ENCODE data around the gene ZBTB46. TPM values are rescaled to one million over a fixed set of nuclear protein-coding genes. Genes with fewer than 3 reads are reported as not detected.

The ZBTB46 gene
- total and polyA plus RNA-seq, 4 donors = 0.79 to 12.1 (median 4.7) TPM

DNA sequence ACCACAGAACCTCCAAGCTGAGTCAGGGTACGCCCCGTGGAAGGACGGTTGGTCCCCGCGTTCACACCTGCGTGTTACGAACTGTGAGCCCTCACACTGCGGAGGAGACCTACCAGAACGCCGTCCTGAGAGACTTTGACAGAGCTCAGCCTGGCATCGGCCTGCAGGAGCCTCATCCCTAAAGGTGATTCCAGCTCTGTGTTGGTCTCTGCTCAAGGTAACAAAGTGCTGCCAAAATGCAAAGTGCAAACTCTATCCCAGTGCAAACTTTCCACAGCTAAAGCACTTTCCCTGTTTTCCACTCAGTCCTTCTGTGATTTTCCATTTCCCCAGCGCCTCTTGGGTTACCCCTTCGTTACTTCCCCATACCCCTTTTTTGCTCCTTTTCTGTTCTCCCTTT, 8.6 kb upstream of the ZBTB46 start:
- H3K9me3 ChIP-seq (ENCODE audit: control insufficient read depth in 4 of 4, low read length in 3 of 4) = no peaks in the 10 kb centered on the region
- H3K4me3 ChIP-seq (ENCODE audit: low read depth in 1 of 3, low read length in 3 of 3) = no peak overlapping the region
- DNase-seq (ENCODE audit: low spot score) = no peak
- peaks cover 0 to 1% (median 0%) of the 10 kb centered on the region in 4 donors for H3K27me3 ChIP-seq (ENCODE audit: control insufficient read depth in 4 of 4, insufficient read depth in 4 of 4, low read length in 3 of 4)
- H3K4me1 ChIP-seq (ENCODE audit: control insufficient read depth in 4 of 4, insufficient read depth in 4 of 4, low read length in 3 of 4) = peaks cover 0 to 4% (median 0%) of the 10 kb centered on the region in 4 donors
- H3K27ac ChIP-seq (ENCODE audit: low read depth in 1 of 2, low read length in 2 of 2) = no peak overlapping the region
- H3K36me3 ChIP-seq (ENCODE audit: control insufficient read depth in 4 of 4, insufficient read depth in 3 of 4, low read depth in 1 of 4, low read length in 3 of 4) = no peaks in the 10 kb centered on the region
- TF ChIP-seq GABPA (IDR thresholded peaks at IDR 0.05 in 1 of 2, conservative IDR thresholded peaks at IDR 0.05 in 1 of 2) (no peak), HNF4G (IDR thresholded peaks at IDR 0.05) (no peak), RXRA (IDR thresholded peaks at IDR 0.05) (no peak), NR2F2 (IDR thresholded peaks at IDR 0.05) (no peak), RAD21 (IDR thresholded peaks at IDR 0.05) (no peak), TAF1 (conservative IDR thresholded peaks at IDR 0.05) (no peak), SP1 (IDR thresholded peaks at IDR 0.05) (no peak), FOXA2 (IDR thresholded peaks at IDR 0.05) (no peak), FOXA1 (IDR thresholded peaks at IDR 0.05) (no peak), JUND (IDR thresholded peaks at IDR 0.05) (no peak), YY1 (IDR thresholded peaks at IDR 0.05) (no peak), HNF4A (conservative IDR thresholded peaks at IDR 0.05) (no peak), EGR1 (IDR thresholded peaks at IDR 0.05; ENCODE audit: low read depth in 2 of 2) (no peak)
- TF ChIP-seq, protein P1, sequence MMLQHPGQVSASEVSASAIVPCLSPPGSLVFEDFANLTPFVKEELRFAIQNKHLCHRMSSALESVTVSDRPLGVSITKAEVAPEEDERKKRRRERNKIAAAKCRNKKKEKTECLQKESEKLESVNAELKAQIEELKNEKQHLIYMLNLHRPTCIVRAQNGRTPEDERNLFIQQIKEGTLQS (IDR thresholded peaks at IDR 0.05) = no peak
- TF ChIP-seq, protein P2, sequence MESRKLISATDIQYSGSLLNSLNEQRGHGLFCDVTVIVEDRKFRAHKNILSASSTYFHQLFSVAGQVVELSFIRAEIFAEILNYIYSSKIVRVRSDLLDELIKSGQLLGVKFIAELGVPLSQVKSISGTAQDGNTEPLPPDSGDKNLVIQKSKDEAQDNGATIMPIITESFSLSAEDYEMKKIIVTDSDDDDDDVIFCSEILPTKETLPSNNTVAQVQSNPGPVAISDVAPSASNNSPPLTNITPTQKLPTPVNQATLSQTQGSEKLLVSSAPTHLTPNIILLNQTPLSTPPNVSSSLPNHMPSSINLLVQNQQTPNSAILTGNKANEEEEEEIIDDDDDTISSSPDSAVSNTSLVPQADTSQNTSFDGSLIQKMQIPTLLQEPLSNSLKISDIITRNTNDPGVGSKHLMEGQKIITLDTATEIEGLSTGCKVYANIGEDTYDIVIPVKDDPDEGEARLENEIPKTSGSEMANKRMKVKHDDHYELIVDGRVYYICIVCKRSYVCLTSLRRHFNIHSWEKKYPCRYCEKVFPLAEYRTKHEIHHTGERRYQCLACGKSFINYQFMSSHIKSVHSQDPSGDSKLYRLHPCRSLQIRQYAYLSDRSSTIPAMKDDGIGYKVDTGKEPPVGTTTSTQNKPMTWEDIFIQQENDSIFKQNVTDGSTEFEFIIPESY (IDR thresholded peaks at IDR 0.05) = no peak
- TF ChIP-seq, protein P3, sequence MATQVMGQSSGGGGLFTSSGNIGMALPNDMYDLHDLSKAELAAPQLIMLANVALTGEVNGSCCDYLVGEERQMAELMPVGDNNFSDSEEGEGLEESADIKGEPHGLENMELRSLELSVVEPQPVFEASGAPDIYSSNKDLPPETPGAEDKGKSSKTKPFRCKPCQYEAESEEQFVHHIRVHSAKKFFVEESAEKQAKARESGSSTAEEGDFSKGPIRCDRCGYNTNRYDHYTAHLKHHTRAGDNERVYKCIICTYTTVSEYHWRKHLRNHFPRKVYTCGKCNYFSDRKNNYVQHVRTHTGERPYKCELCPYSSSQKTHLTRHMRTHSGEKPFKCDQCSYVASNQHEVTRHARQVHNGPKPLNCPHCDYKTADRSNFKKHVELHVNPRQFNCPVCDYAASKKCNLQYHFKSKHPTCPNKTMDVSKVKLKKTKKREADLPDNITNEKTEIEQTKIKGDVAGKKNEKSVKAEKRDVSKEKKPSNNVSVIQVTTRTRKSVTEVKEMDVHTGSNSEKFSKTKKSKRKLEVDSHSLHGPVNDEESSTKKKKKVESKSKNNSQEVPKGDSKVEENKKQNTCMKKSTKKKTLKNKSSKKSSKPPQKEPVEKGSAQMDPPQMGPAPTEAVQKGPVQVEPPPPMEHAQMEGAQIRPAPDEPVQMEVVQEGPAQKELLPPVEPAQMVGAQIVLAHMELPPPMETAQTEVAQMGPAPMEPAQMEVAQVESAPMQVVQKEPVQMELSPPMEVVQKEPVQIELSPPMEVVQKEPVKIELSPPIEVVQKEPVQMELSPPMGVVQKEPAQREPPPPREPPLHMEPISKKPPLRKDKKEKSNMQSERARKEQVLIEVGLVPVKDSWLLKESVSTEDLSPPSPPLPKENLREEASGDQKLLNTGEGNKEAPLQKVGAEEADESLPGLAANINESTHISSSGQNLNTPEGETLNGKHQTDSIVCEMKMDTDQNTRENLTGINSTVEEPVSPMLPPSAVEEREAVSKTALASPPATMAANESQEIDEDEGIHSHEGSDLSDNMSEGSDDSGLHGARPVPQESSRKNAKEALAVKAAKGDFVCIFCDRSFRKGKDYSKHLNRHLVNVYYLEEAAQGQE (IDR thresholded peaks at IDR 0.05) = no peak
- 86% methylated on average over 13 of the region's 13 CpGs for WGBS
- H3K9ac ChIP-seq (ENCODE audit: low read depth in 1 of 2, low read length in 2 of 2) = no peak overlapping the region

DNA sequence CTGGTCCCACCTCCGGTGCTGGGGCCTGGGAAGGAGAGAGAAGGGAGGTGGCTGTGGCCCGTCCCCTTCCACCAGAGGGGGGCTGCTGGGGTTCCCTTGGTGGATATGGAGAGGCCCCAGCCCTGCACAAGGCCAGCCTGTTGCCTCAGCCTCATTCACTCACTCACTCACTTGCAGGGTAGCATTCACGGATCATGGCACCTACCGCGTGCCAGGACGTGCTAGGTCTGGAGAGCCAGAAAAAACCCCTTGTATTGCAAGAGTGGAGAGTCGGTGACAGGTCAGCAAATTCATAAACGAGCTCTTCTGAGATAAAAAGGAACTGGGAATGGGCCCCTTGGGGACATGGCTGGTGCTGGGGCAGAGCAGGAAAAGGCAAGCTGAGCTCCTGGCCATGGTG, 6.4 kb upstream of the ZBTB46 start:
- Histone ChIP-seq H3K4me1 (ENCODE audit: control insufficient read depth in 4 of 4, insufficient read depth in 4 of 4, low read length in 3 of 4) (peaks cover 0 to 9% (median 0%) of the 10 kb centered on the region in 4 donors), H3K27me3 (ENCODE audit: control insufficient read depth in 4 of 4, insufficient read depth in 4 of 4, low read length in 3 of 4) (no peaks in the 10 kb centered on the region), H3K27ac (ENCODE audit: low read depth in 1 of 2, low read length in 2 of 2) (no peak overlapping the region), H3K9me3 (ENCODE audit: control insufficient read depth in 4 of 4, low read length in 3 of 4) (no peaks in the 10 kb centered on the region), H3K36me3 (ENCODE audit: control insufficient read depth in 4 of 4, insufficient read depth in 3 of 4, low read depth in 1 of 4, low read length in 3 of 4) (no peaks in the 10 kb centered on the region), H3K4me3 (ENCODE audit: low read depth in 1 of 3, low read length in 3 of 3) (no peak overlapping the region), H3K9ac (ENCODE audit: low read depth in 1 of 2, low read length in 2 of 2) (no peak overlapping the region)
- DNase-seq (ENCODE audit: low spot score) = no peak
- TF ChIP-seq, protein P2 (IDR thresholded peaks at IDR 0.05) = no peak
- no peak for TF ChIP-seq FOXA2 (IDR thresholded peaks at IDR 0.05)
- TF ChIP-seq JUND (IDR thresholded peaks at IDR 0.05) = no peak
- TF ChIP-seq YY1 (IDR thresholded peaks at IDR 0.05) = no peak
- TF ChIP-seq FOXA1 (IDR thresholded peaks at IDR 0.05) = no peak
- TF ChIP-seq TAF1 (conservative IDR thresholded peaks at IDR 0.05) = no peak
- TF ChIP-seq, protein P4, sequence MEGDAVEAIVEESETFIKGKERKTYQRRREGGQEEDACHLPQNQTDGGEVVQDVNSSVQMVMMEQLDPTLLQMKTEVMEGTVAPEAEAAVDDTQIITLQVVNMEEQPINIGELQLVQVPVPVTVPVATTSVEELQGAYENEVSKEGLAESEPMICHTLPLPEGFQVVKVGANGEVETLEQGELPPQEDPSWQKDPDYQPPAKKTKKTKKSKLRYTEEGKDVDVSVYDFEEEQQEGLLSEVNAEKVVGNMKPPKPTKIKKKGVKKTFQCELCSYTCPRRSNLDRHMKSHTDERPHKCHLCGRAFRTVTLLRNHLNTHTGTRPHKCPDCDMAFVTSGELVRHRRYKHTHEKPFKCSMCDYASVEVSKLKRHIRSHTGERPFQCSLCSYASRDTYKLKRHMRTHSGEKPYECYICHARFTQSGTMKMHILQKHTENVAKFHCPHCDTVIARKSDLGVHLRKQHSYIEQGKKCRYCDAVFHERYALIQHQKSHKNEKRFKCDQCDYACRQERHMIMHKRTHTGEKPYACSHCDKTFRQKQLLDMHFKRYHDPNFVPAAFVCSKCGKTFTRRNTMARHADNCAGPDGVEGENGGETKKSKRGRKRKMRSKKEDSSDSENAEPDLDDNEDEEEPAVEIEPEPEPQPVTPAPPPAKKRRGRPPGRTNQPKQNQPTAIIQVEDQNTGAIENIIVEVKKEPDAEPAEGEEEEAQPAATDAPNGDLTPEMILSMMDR (IDR thresholded peaks at IDR 0.05; ENCODE audit: low read depth, low read length, missing input control) = no peak
- no peak for TF ChIP-seq SP1 (IDR thresholded peaks at IDR 0.05)
- TF ChIP-seq HNF4G (IDR thresholded peaks at IDR 0.05) = no peak
- no peak for TF ChIP-seq RAD21 (IDR thresholded peaks at IDR 0.05)
- TF ChIP-seq, protein P5, sequence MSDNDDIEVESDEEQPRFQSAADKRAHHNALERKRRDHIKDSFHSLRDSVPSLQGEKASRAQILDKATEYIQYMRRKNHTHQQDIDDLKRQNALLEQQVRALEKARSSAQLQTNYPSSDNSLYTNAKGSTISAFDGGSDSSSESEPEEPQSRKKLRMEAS (IDR thresholded peaks at IDR 0.05) = no peak
- WGBS = 74% methylated on average over 8 of the region's 8 CpGs
